HuH-7 (cell line): ENCODE data around the gene EZH1.
"Not testable (repeated sequence)": the region's sequence is repeated elsewhere in the genome, so short reads cannot be mapped to it uniquely, and the experiment has no call there.

Experiments
- DNase-seq: peaks from one replicate; pipeline ENCODE4 v3.0.0; 2011; ENCODE audit warnings: low spot score

The EZH1 gene

GRCh38 chr17:42669977-42670788 is 74.7 kb downstream of the EZH1 start:
- no peak for DNase-seq

GRCh38 chr17:42669705-42669976 is 75.2 kb downstream of the EZH1 start:
- DNase-seq = no peak

- no peak for DNase-seq
These were observed 77.5 kb downstream of the EZH1 start for GRCh38 chr17:42667088-42667951.

GRCh38 chr17:42666126-42666525 is 78.7 kb downstream of the EZH1 start:
- DNase-seq = not testable (repeated sequence)

- DNase-seq = no peak
These were observed 79.2 kb downstream of the EZH1 start for GRCh38 chr17:42665581-42666001.

GRCh38 chr17:42660692-42661345 is 84.0 kb downstream of the EZH1 start:
- no peak for DNase-seq

- DNase-seq = not testable (repeated sequence)
These were observed 84.9 kb downstream of the EZH1 start for GRCh38 chr17:42659932-42660274.

- DNase-seq = peak; percentile 99
These were observed 85.5 kb downstream of the EZH1 start, which contains the start of gene TUBG2 for GRCh38 chr17:42659079-42659931. TUBG2 (plus strand) TSS chr17:42659284; CDS start chr17:42659504, 220 bp downstream.

GRCh38 chr17:42657824-42658588 is 86.8 kb downstream of the EZH1 start:
- DNase-seq = no peak

- DNase-seq = no peak
These were observed 89.3 kb downstream of the EZH1 start for GRCh38 chr17:42655528-42655927.

GRCh38 chr17:42653179-42654124 is 91.4 kb downstream of the EZH1 start:
- DNase-seq = no peak

GRCh38 chr17:42651392-42651791 is 93.4 kb downstream of the EZH1 start:
- DNase-seq = no peak
